ENCODE data around the gene TTC33.

TTC33 gene

DNA sequence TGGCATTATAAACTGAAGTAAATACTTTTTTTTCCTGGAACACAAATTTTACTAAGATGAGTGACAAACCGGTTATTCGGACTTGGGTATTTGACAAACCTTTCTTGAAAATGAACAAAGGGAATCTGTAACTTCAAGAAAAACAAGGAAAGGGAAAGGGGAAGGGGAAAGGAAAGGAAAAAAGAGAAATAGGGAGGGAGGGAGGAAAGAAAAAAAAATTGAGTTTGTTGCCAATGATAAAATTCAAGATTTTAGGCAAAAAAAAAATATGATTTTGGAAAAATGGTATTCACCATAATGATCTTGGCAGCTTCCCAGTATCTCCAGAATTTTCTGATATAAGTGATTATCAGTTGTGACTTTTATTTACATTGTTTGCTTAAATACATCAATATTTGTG, 1.6 kb upstream of the TTC33 start:
- H3K9ac ChIP-seq (ENCODE audit: insufficient read length, low read depth) = no peak overlapping the region
- H3K27me3 ChIP-seq (ENCODE audit: insufficient read depth, insufficient read length) = no peaks in the 10 kb centered on the region
- TF ChIP-seq YY1 (IDR thresholded peaks at IDR 0.05; ENCODE audit: insufficient read depth, insufficient read length) (no peak), ZNF274 (IDR thresholded peaks at IDR 0.05; ENCODE audit: low read depth, low read length) (no peak), SUZ12 (IDR thresholded peaks at IDR 0.05; ENCODE audit: extremely low read depth, insufficient read depth, insufficient read length) (no peak)
- no peak for DNase-seq (ENCODE audit: low read depth, low spot score)
- no peaks in the 10 kb centered on the region for H3K9me3 ChIP-seq (ENCODE audit: insufficient read depth, low read length)
- H3K4me3 ChIP-seq (ENCODE audit: insufficient read length, low read depth) = no peak overlapping the region
- peaks cover 2% of the 10 kb centered on the region for H3K36me3 ChIP-seq (ENCODE audit: insufficient read depth, insufficient read length, low read length)
- no peaks in the 10 kb centered on the region for H3K4me1 ChIP-seq (ENCODE audit: insufficient read depth, insufficient read length)

DNA sequence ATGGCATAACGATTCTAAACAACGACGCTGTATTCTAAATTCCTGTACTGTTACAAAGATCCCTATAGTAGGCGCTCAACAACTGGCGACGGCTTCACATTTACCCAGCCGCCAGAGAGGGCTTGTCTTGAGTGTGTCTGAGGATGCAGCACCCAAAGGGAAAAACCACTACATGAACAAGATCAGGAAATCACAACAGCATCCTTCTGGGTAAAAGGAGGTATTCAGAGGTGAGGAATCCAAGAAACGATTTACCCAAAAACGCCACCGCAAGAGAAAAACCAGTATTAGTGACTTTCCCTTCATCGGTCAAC, 711 bp downstream of the TTC33 start:
- DNase-seq (ENCODE audit: low read depth, low spot score) = peak; percentile 38
- no peak for TF ChIP-seq ZNF274 (IDR thresholded peaks at IDR 0.05; ENCODE audit: low read depth, low read length)
- H3K36me3 ChIP-seq (ENCODE audit: insufficient read depth, insufficient read length, low read length) = no peaks in the 10 kb centered on the region
- H3K4me1 ChIP-seq (ENCODE audit: insufficient read depth, insufficient read length) = no peaks in the 10 kb centered on the region
- H3K27me3 ChIP-seq (ENCODE audit: insufficient read depth, insufficient read length) = no peaks in the 10 kb centered on the region
- peak overlapping the region; percentile 86 for H3K9ac ChIP-seq (ENCODE audit: insufficient read length, low read depth)
- peak overlapping the region; percentile 82 for H3K4me3 ChIP-seq (ENCODE audit: insufficient read length, low read depth)
- no peaks in the 10 kb centered on the region for H3K9me3 ChIP-seq (ENCODE audit: insufficient read depth, low read length)

DNA sequence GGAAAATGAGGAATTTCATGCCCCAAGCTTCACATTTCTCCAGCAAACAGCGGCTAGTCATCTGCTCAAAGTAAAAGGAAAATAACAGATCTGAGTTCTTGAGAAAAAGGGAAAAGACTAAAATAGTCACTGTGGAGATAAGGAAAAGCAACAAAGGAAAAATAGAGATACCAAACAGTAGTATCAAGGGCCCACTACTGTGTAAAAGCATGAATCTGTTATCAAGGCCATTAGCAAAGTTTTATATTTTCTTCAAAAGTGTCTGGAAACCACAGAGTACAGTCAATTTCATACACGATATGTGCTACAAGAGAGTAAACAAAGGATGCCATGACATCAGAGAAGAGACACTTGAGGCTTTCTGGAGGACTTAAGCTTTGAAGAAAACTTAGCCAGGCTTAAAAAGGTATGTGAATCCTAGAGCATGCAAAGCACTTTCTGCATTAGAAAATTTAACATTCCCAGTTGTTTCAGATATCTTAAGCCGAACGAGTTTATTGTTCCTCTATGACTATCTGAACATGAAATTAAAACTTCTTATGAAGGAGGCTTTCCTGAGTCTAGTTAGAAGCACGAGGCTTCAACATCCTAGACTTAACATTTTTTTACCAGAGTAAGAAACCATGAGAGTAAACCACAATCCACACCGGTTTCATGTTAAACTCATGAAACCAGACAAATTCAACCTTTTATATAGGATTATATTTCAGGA, 1.2 kb downstream of the TTC33 start:
- Histone ChIP-seq H3K27me3 (ENCODE audit: insufficient read depth, insufficient read length) (no peaks in the 10 kb centered on the region), H3K9ac (ENCODE audit: insufficient read length, low read depth) (no peak overlapping the region), H3K9me3 (ENCODE audit: insufficient read depth, low read length) (no peaks in the 10 kb centered on the region), H3K4me1 (ENCODE audit: insufficient read depth, insufficient read length) (no peaks in the 10 kb centered on the region), H3K4me3 (ENCODE audit: insufficient read length, low read depth) (peak overlapping the region; percentile 82), H3K36me3 (ENCODE audit: insufficient read depth, insufficient read length, low read length) (no peaks in the 10 kb centered on the region)
- no peak for TF ChIP-seq SUZ12 (IDR thresholded peaks at IDR 0.05; ENCODE audit: extremely low read depth, insufficient read depth, insufficient read length)
- TF ChIP-seq YY1 (IDR thresholded peaks at IDR 0.05; ENCODE audit: insufficient read depth, insufficient read length) = no peak
- no peak for TF ChIP-seq ZNF274 (IDR thresholded peaks at IDR 0.05; ENCODE audit: low read depth, low read length)
- no peak for DNase-seq (ENCODE audit: low read depth, low spot score)

DNA sequence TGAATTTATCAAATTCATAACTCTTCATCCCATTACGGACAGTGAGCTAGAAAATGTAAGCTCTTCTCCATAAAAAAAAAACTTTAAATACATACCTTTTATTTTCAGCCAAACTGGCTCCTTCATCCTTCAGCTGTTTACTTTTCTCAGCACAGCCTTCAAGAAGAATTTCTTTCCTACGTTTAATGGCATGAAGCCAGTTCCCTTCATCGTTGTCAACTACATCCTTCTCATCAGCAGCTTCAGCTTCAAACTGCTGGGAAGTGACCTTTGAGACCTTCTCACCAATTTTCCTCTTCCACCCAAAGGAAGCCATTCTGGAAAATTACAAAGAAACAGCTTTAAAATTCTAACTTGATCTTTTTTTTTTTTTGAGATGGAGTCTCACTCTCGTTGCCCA, 9.1 kb downstream of the TTC33 start:
- H3K9ac ChIP-seq (ENCODE audit: insufficient read length, low read depth) = no peak overlapping the region
- H3K27me3 ChIP-seq (ENCODE audit: insufficient read depth, insufficient read length) = no peaks in the 10 kb centered on the region
- H3K9me3 ChIP-seq (ENCODE audit: insufficient read depth, low read length) = no peaks in the 10 kb centered on the region
- H3K36me3 ChIP-seq (ENCODE audit: insufficient read depth, insufficient read length, low read length) = peaks cover 3% of the 10 kb centered on the region
- no peak for DNase-seq (ENCODE audit: low read depth, low spot score)
- no peak overlapping the region for H3K4me3 ChIP-seq (ENCODE audit: insufficient read length, low read depth)
- TF ChIP-seq SUZ12 (IDR thresholded peaks at IDR 0.05; ENCODE audit: extremely low read depth, insufficient read depth, insufficient read length) (no peak), ZNF274 (IDR thresholded peaks at IDR 0.05; ENCODE audit: low read depth, low read length) (no peak), YY1 (IDR thresholded peaks at IDR 0.05; ENCODE audit: insufficient read depth, insufficient read length) (no peak)
- H3K4me1 ChIP-seq (ENCODE audit: insufficient read depth, insufficient read length) = no peaks in the 10 kb centered on the region

DNA sequence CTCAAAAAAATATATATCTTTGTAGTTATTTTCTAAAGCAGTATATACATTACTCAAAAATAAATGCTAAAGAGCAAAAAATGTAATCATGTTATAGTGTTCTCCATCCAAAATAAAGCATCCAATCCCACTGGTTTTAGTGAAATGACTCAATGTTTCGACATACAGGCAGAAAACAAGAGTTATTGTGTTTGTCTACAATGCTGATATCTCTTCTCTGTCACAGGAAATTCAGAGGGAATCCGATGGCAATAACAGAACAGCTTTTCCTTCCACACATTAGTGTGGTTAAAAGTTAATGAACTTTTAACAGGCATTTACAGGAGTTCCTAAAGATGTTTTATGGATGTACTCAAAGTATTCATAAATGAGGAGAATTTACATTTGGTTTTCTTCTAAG, 12.0 kb downstream of the TTC33 start:
- no peak overlapping the region for H3K9ac ChIP-seq (ENCODE audit: insufficient read length, low read depth)
- TF ChIP-seq YY1 (IDR thresholded peaks at IDR 0.05; ENCODE audit: insufficient read depth, insufficient read length) (no peak), ZNF274 (IDR thresholded peaks at IDR 0.05; ENCODE audit: low read depth, low read length) (no peak), SUZ12 (IDR thresholded peaks at IDR 0.05; ENCODE audit: extremely low read depth, insufficient read depth, insufficient read length) (no peak)
- no peak for DNase-seq (ENCODE audit: low read depth, low spot score)

DNA sequence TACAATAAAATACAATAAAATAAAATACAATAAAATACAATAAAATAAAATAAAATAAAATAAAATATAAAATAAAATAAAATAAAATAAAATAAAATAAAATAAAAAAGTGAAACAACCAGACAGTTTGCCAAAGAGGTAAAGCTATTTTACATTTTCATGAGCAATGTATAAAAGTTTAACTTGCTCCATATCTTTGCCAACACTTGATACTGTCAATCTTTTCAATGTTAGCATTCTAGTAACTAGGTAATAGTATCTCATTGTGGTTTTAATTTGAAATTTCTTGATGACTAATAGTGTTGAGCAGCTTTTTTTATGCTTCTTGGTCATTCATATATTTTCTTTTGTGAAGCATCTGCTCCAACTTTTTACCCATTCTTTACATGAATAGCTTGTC, 17.3 kb downstream of the TTC33 start:
- no peaks in the 10 kb centered on the region for H3K4me1 ChIP-seq (ENCODE audit: insufficient read depth, insufficient read length)
- DNase-seq (ENCODE audit: low read depth, low spot score) = no peak
- H3K27me3 ChIP-seq (ENCODE audit: insufficient read depth, insufficient read length) = no peaks in the 10 kb centered on the region
- no peaks in the 10 kb centered on the region for H3K9me3 ChIP-seq (ENCODE audit: insufficient read depth, low read length)
- no peak overlapping the region for H3K9ac ChIP-seq (ENCODE audit: insufficient read length, low read depth)
- no peaks in the 10 kb centered on the region for H3K36me3 ChIP-seq (ENCODE audit: insufficient read depth, insufficient read length, low read length)
- no peak overlapping the region for H3K4me3 ChIP-seq (ENCODE audit: insufficient read length, low read depth)
- TF ChIP-seq ZNF274 (IDR thresholded peaks at IDR 0.05; ENCODE audit: low read depth, low read length) (no peak), YY1 (IDR thresholded peaks at IDR 0.05; ENCODE audit: insufficient read depth, insufficient read length) (no peak), SUZ12 (IDR thresholded peaks at IDR 0.05; ENCODE audit: extremely low read depth, insufficient read depth, insufficient read length) (no peak)

More for the DNA sequence above, 12.0 kb downstream of the TTC33 start:
- Histone ChIP-seq H3K36me3 (ENCODE audit: insufficient read depth, insufficient read length, low read length) (peaks cover 3% of the 10 kb centered on the region), H3K4me3 (ENCODE audit: insufficient read length, low read depth) (no peak overlapping the region), H3K9me3 (ENCODE audit: insufficient read depth, low read length) (no peaks in the 10 kb centered on the region), H3K4me1 (ENCODE audit: insufficient read depth, insufficient read length) (no peaks in the 10 kb centered on the region), H3K27me3 (ENCODE audit: insufficient read depth, insufficient read length) (no peaks in the 10 kb centered on the region)

DNA sequence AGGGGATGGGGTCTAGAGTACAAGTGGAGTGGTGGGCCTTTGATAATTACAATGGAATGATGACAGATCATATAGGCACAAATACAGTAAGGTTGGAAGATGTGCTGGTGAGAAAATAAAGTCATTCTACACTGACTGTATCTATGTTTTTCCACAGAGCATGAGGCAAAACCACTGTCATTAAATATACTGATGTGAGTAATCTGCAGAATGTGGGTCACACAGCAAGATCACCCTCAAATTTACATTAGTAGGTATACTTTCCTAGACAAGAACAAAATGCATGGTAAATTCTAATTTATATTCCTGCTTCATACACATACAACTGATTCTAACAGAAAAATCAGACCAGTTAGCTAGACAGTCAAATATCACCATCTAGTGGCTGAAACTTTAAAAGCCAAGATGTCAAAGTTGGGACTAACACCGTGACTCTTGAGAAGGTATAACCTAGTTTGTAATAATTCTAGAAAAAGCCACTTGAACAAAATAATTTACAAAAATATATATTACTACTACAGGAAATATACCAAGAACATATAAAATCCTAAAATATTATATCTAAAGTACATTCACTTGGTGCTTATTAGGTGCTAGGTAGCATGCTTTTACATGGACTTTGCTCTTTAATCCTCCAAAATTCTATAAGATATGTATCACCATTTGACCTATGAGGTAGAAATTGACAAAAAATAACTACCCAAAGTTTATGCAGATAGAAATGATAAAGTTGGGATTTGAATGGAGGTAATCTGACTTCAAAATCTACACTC, 19.5 kb downstream of the TTC33 start:
- Histone ChIP-seq H3K27me3 (ENCODE audit: insufficient read depth, insufficient read length) (no peaks in the 10 kb centered on the region), H3K9ac (ENCODE audit: insufficient read length, low read depth) (no peak overlapping the region), H3K9me3 (ENCODE audit: insufficient read depth, low read length) (no peaks in the 10 kb centered on the region), H3K36me3 (ENCODE audit: insufficient read depth, insufficient read length, low read length) (no peaks in the 10 kb centered on the region), H3K4me3 (ENCODE audit: insufficient read length, low read depth) (no peak overlapping the region), H3K4me1 (ENCODE audit: insufficient read depth, insufficient read length) (no peaks in the 10 kb centered on the region)
- TF ChIP-seq SUZ12 (IDR thresholded peaks at IDR 0.05; ENCODE audit: extremely low read depth, insufficient read depth, insufficient read length) = no peak
- no peak for TF ChIP-seq ZNF274 (IDR thresholded peaks at IDR 0.05; ENCODE audit: low read depth, low read length)
- TF ChIP-seq YY1 (IDR thresholded peaks at IDR 0.05; ENCODE audit: insufficient read depth, insufficient read length) = no peak
- no peak for DNase-seq (ENCODE audit: low read depth, low spot score)

Measured in NT2/D1 (cell line).